8988T (cell line): Measurements from ENCODE around the gene C1orf52.

Experiments used
- DNase-seq: peaks from one replicate; pipeline ENCODE4 v3.0.0; 2011

C1orf52 gene

DNA sequence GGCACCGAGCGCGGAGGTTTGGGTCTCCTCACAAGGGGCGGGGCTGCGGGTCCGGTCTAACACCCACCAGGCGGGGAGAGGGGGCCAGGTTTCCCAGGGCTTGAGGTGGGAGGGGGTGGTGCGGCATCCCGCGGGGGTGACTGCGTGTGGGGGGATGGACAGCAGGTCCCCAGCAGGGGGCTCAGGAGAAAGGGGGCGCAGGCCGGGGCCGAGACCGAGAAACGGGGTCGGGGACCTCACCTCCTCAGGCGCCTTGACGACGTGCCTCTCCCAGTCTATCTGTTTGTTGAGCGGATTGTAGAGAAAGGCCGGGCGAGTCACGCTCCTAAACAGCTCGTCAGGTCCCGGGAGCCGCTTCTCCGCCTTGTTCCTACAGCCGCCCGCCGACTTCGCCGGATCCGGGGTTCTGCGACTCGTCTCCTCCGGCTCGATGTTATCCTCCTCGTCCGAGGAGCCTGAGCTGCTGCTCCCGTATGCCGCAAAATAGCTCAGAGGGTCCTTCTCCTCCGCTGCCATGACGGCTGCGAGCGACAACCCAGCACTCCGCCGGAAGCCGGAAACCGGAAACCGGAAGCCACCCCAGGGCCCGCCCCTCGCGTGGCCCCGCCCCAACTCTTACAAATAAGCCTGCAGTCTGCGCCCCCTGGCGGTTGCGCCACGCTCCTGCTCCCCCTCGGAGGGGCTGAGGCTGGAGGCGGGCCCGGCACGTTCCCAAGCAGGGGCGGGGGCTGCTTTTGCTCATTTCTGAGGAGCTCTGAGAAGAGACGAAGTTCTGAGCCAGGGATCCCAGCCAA is at the start of gene C1orf52:
C1orf52 (minus strand) TSS at position 545 of the 794 bp plus-strand sequence; CDS start at position 516, 29 bp downstream.
- peak; percentile 28 for DNase-seq

DNA sequence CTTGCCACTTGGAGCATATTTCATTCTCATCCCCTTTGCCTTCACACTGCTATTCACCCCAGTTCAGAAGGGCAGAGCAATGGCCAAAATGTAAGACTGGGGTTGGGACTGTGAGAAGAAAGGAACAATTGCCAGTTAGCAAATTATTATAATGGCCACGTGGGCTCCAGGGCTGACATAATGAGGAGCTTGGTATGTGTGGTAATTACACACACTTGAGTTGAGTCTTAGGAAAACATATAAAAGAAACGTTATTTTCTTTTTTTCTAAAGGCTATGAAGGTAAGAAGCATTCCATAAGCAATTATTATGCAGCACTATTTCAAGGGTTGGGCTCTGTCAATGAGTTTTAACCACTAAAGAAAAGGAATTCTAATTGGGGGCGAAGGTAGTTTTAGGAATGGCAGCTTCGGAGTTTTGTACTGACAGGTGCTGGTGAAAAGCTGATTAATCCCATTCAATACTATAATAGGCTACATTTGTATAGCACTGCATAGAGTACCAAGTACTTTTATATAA is 49.4 kb upstream of the C1orf52 start:
- DNase-seq: no peak

DNA sequence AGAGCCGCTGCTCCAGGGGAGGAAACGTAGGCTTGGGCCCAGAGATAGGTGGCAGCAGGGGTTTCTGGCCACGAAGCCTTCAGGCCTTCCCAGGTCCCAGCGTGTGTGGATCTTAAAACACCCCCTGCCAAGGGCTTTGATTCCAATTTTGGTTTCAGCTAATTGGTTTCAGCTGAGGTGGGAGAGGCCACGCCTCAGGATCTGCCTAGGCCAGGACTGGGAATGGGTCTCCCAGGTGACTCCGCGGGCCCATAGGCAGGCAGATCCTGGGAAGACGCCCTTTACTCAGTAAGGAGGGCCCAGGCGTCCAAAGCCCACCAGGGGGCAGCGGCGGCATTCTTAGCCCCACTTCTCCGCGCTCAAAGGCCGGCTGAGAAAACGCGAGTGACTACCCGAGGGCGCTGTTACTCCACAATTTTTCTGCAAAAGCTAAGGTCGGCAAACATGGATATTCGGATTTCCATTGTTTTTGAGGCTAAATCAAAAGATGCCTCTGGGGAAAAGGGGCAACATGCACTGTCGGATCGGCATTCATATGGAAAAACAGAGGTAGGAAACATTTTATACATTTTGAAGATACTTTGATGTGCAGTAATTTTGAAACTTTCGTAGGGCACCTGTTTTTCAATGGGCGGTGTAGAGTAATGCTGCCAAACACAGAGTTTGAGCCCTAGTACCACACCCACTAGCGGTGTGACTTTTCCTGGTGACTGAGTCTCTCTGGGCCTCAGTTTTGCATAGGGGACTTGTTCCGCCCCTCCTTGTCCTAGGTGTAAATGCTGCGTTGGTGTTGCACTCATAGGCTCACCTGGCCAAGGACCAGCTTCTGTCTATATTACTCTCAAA is 48.7 kb upstream of the C1orf52 start:
- no peak for DNase-seq

DNA sequence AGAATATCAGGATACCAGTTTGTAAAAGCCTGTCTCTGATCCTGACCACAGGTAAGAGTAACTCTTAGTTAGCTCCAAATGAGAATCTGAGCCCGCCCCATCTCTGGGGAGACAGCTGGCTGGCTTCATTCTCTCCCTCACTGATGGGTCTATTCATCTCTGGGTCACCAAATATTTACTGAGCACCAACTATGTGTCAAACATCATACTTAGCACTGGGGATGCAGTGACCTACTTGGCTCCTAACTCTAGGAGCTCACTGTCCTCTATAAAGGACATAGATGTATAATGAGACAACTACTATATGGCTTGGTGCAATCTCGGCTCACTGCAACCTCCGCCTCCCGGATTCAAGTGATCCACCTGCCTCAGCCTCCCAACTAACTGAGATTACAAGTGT is 46.8 kb upstream of the C1orf52 start:
- no peak for DNase-seq

GRCh38 chr1:85303440-85304162 is 44.1 kb upstream of the C1orf52 start:
- DNase-seq: no peak

GRCh38 chr1:85300140-85300539 is 40.7 kb upstream of the C1orf52 start:
- no peak for DNase-seq

GRCh38 chr1:85297855-85298629 is 38.6 kb upstream of the C1orf52 start:
- DNase-seq: no peak

- no peak for DNase-seq
These were observed 38.0 kb upstream of the C1orf52 start for GRCh38 chr1:85297538-85297854.

DNA sequence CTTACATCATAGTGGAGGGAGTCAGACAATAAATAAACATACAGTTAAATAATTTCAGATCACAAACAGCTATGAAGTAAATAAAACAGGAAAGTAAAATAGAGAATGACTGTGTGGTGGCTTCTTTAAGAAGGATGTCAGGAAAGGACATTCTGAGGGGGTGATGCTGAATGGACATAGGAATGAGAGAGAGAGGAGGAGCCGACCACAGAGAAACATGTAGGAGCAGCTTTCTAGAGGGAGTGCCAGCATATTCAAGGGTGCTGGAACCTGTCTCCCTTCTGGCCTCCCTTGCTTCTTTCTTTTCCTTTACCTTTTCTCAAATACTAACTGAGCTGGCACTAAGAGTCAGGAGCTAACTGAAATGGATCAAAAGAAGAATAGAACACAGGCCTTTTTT is 37.5 kb upstream of the C1orf52 start:
- no peak for DNase-seq

DNA sequence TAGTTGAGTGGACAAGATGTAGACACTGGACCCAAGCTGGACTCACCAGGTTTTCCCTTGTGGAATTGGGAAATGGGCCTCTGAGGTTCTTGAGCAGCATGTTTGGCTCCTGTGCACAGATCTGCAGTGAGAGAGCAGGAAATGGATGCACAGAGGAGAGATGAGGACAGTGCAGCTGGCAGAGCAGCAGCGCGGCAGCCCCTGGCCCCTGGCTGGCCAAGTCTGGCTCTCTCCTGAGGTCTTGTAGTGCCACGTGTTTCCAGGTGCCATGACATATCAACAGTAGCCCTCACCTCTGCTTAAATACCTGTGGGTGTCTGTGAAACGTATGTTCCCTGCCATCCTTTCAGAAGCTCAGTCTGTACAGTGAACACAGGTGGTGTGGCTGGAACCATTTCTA is 36.2 kb upstream of the C1orf52 start:
- DNase-seq: no peak

- DNase-seq: no peak
These were observed 35.6 kb upstream of the C1orf52 start for GRCh38 chr1:85295006-85295431.

DNA sequence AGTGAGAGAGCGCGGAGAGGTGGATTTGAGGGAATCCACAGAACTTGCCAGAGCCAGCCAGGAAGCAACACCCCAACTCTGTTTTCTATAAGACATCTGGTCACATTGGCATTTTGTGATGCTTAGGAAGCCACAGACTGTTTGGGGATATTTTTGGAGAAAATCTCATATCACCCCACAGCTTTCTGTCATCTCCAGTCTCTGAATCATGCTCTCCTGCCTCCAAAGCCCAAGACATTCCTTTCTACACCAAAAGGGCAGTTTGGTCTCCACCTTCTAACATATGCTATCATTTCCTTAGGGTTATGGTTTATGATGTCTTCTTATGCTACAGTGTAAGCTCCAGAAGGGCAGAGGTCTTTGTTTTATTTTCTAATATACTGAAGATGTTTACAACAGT is 31.4 kb upstream of the C1orf52 start:
- no peak for DNase-seq

GRCh38 chr1:85289848-85290335 is 30.4 kb upstream of the C1orf52 start:
- DNase-seq: no peak

- DNase-seq: no peak
These were observed 29.9 kb upstream of the C1orf52 start for GRCh38 chr1:85289207-85289847.

GRCh38 chr1:85284202-85284601 is 24.7 kb upstream of the C1orf52 start:
- no peak for DNase-seq

GRCh38 chr1:85283475-85284199 is 24.2 kb upstream of the C1orf52 start:
- no peak for DNase-seq

GRCh38 chr1:85282424-85282823 is 23.0 kb upstream of the C1orf52 start:
- peak; percentile 29 for DNase-seq

GRCh38 chr1:85280636-85281035 is 21.2 kb upstream of the C1orf52 start:
- DNase-seq: no peak

DNA sequence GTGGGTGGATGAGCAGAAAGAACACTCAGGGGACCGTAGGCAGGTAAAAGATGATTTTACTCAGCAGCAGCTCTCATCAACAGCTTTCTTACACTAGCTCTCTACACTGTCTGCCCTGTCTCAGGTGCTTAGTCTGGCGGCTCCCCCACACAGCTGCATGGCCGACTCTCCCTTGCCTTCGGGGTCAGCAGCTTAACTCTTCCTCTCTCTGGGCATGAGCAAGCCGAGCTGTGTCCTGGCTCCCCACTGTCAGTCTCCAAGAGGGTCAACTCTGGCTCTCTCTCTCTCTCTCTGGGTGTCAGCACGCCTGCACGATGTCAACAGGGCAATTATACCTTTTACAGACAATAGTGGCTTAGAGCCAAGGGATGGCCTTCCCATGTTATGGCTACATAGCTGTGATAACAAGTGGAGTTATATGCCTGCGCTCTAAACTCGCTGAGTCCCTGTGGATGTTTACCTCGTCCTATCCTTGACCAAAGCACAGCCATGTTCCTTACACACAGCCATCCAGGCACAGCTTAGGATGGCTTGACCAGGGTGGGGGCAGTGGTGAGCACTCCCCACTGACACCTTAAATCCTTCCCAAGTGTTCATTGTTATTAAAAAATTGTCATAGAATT is 20.1 kb upstream of the C1orf52 start:
- no peak for DNase-seq

GRCh38 chr1:85278853-85279314 is 19.4 kb upstream of the C1orf52 start:
- no peak for DNase-seq
